GM18951 (cell line): ENCODE measurements around the gene NDST3.
A peak's percentile ranks its signal among the peaks of the same experiment; 100 is the strongest.
"Not testable (repeated sequence)": the region's sequence is repeated elsewhere in the genome, so short reads cannot be mapped to it uniquely, and the experiment has no call there.

ENCODE experiments used
- POLR2A ChIP-seq: IDR thresholded peaks from 4 replicates; pipeline ENCODE4 v1.6.1; 2011; ENCODE audit warnings: mild to moderate bottlenecking; ENCODE audit not compliant: insufficient read length, insufficient read depth; ENCODE audit errors: extremely low read depth
- in situ Hi-C: fragments of 300-500 bp; cut with MboI; formaldehyde crosslinking; loops from one replicate; pipeline ENCODE4 v1.12.0; 2022; ENCODE audit warnings: low sequenced_read_pairs, mixed read lengths, inconsistent platforms; ENCODE audit not compliant: unreplicated experiment

Gene NDST3

GRCh38 chr4:118237531-118237930, 203.2 kb downstream of the NDST3 start:
- in situ Hi-C loops: no loop called here
- TF ChIP-seq POLR2A: no peak

- in situ Hi-C loops: no loop called here
- no peak for TF ChIP-seq POLR2A
Measured at GRCh38 chr4:118249890-118250289, 215.6 kb downstream of the NDST3 start.

- TF ChIP-seq POLR2A: no peak
- in situ Hi-C loops: no loop called here
Measured at GRCh38 chr4:118254368-118254767, 220.1 kb downstream of the NDST3 start.

GRCh38 chr4:118259111-118259510, 224.8 kb downstream of the NDST3 start:
- TF ChIP-seq POLR2A: no peak
- in situ Hi-C loops: no loop called here

- in situ Hi-C loops: no loop called here
- no peak for TF ChIP-seq POLR2A
Measured at GRCh38 chr4:118260309-118260708, 226.0 kb downstream of the NDST3 start.

- in situ Hi-C loops: no loop called here
- TF ChIP-seq POLR2A: no peak
Measured at GRCh38 chr4:118264096-118264495, 229.8 kb downstream of the NDST3 start.

- no peak for TF ChIP-seq POLR2A
- in situ Hi-C loops: no loop called here
Measured at GRCh38 chr4:118265312-118266144, 231.2 kb downstream of the NDST3 start.

- in situ Hi-C loops: not testable (repeated sequence)
Measured at GRCh38 chr4:118266145-118266496, 231.8 kb downstream of the NDST3 start.

- no peak for TF ChIP-seq POLR2A
- in situ Hi-C loops: no loop called here
Measured at GRCh38 chr4:118268780-118269179, 234.5 kb downstream of the NDST3 start.

- in situ Hi-C loops: no loop called here
- no peak for TF ChIP-seq POLR2A
Measured at GRCh38 chr4:118270492-118270891, 236.2 kb downstream of the NDST3 start.

- in situ Hi-C loops: no loop called here
- no peak for TF ChIP-seq POLR2A
Measured at GRCh38 chr4:118271788-118272187, 237.5 kb downstream of the NDST3 start.

GRCh38 chr4:118273642-118274041, 239.4 kb downstream of the NDST3 start:
- in situ Hi-C loops: no loop called here
- TF ChIP-seq POLR2A: no peak

- no peak for TF ChIP-seq POLR2A
- in situ Hi-C loops: no loop called here
Measured at GRCh38 chr4:118276580-118276979, 242.3 kb downstream of the NDST3 start.

- TF ChIP-seq POLR2A: no peak
- in situ Hi-C loops: no loop called here
Measured at GRCh38 chr4:118277243-118277642, 243.0 kb downstream of the NDST3 start.

GRCh38 chr4:118278473-118279274, 244.4 kb downstream of the NDST3 start:
- TF ChIP-seq POLR2A: peak; percentile 92
- in situ Hi-C loops: no loop called here
